Panc1 (cell line): Measurements from ENCODE around the gene BLCAP. TPM values are rescaled to one million over a fixed set of nuclear protein-coding genes. Genes with fewer than 3 reads are reported as not detected.

ENCODE experiments used
- ATAC-seq: fragments of 200-7000 bp; cut with Tn5 transposase; 2 replicates; pipeline ENCODE4 v1.9.1; 2020; ENCODE audit warnings: mild to moderate bottlenecking, moderate library complexity
- BruUV-seq: library from RNA; stranded (reverse); fragments of 400-500 nt; replicated peaks from 2 replicates; lab custom pipeline; 2021; lab: Mats Ljungman, UMichigan
- CTCF ChIA-PET: fragments of 300-600 bp; sonication (Branson Sonifier 250); formaldehyde crosslinking; loops from one replicate; lab custom pipeline; 2022; ENCODE audit warnings: antibody characterized with exemption; lab: Charles Lee
- POLR2A ChIA-PET: fragments of 300-600 bp; sonication (Branson Sonifier 250); formaldehyde crosslinking; loops from one replicate; lab custom pipeline; 2022; ENCODE audit warnings: antibody characterized with exemption; lab: Charles Lee
- DNase-seq: peaks from one replicate; pipeline ENCODE4 v3.0.0-alpha.2; 2010; ENCODE audit warnings: low read depth, low spot score
- H3K27ac ChIP-seq: 2 replicates; pipeline ENCODE4 v1.5.1; 2011; ENCODE audit warnings: mild to moderate bottlenecking, low read length, inconsistent platforms
- H3K27me3 ChIP-seq: fragments of 200-500 bp; sonication (Bioruptor generic); 2 replicates; pipeline ENCODE4 v1.6.0; 2014; ENCODE audit warnings: low read length, inconsistent platforms; ENCODE audit not compliant: control insufficient read depth, insufficient read depth
- H3K36me3 ChIP-seq: fragments of 200-500 bp; sonication (Bioruptor generic); 2 replicates; pipeline ENCODE4 v1.5.1; 2014; ENCODE audit warnings: inconsistent platforms, mild to moderate bottlenecking, low read length, moderate library complexity; ENCODE audit not compliant: control insufficient read depth, insufficient read depth
- H3K4me1 ChIP-seq: 2 replicates; pipeline ENCODE4 v1.5.1; 2011; ENCODE audit warnings: inconsistent platforms, mild to moderate bottlenecking, low read length, moderate library complexity; ENCODE audit not compliant: control insufficient read depth, insufficient read depth
- H3K4me3 ChIP-seq, 2 experiments: 2 replicates each; pipeline ENCODE4 v1.5.1; 2011 to 2012; ENCODE audit warnings: low read depth in 2 of 2, low read length in 2 of 2, mild to moderate bottlenecking in 2 of 2, inconsistent platforms in 1 of 2, moderate library complexity in 1 of 2
- H3K9me3 ChIP-seq: fragments of 200-500 bp; sonication (Bioruptor generic); 2 replicates; pipeline ENCODE4 v1.5.1; 2014; ENCODE audit warnings: low read depth, mild to moderate bottlenecking, inconsistent platforms, low read length, moderate library complexity; ENCODE audit not compliant: control insufficient read depth, insufficient read depth
- POLR2AphosphoS5 ChIP-seq: IDR thresholded peaks from 2 replicates; pipeline ENCODE4 v1.6.1; 2012; ENCODE audit warnings: mild to moderate bottlenecking, low read depth, low read length, moderate library complexity
- SIN3A ChIP-seq: IDR thresholded peaks from 2 replicates; pipeline ENCODE4 v1.6.1; 2012; ENCODE audit warnings: low read depth, mild to moderate bottlenecking, low read length, moderate library complexity, borderline replicate concordance; ENCODE audit not compliant: insufficient read depth
- TCF7L2 ChIP-seq: IDR thresholded peaks from 2 replicates; pipeline ENCODE4 v1.6.1; 2011; ENCODE audit warnings: mild to moderate bottlenecking, low read depth, low read length, inconsistent platforms
- in situ Hi-C: cut with HindIII; loops from 2 replicates; pipeline ENCODE4 v1.10.0; 2016; ENCODE audit warnings: low sequenced_read_pairs, low pct_unique_long_range_greater_than_20kb
- intact Hi-C: fragments of 100-400 bp; cut with micrococcal nuclease; formaldehyde crosslinking; loops from one replicate; pipeline ENCODE4 v1.10.0; 2022; ENCODE audit not compliant: unreplicated experiment
- total RNA-seq: library from RNA; stranded (reverse); gene quantifications from one replicate; pipeline ENCODE4 v1.2.1, GENCODE V29; 2021; ENCODE audit not compliant: unreplicated experiment
- TF ChIP-seq, protein P1 (sequence below): fragments of 450-650 bp; IDR thresholded peaks from 2 replicates; pipeline ENCODE4 v1.5.1; 2017; ENCODE audit warnings: mild to moderate bottlenecking
- TF ChIP-seq, protein P2 (sequence below), 2 experiments: IDR thresholded peaks; 2 replicates each; pipeline ENCODE4 v1.6.1; 2011 to 2012; ENCODE audit warnings: low read depth in 2 of 2, control low read depth in 1 of 2, low read length in 1 of 2, mild to moderate bottlenecking in 1 of 2, moderate library complexity in 1 of 2; ENCODE audit not compliant: insufficient read depth in 1 of 2

Gene BLCAP
- total RNA-seq, 1 experiment from 2014 or later = 50.1 TPM

DNA sequence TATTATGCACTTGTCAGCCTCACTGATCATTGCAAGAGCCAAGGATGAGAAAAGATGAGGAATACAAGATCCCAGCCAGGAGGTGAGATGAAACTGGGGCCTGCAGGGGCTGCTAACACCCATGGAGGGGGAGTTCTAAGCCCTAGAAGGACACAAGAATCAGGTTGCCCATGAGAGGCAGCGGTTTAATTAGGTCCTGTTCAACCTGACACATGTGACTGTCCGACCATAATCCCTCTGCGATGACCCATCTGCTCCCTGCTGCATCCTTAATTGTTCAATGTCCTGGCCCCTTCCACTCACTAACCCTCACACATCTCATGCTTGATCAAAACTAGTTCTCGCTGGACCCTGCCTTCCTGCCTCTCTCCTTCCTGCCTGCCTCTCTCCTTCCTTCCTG lies 58.8 kb downstream of the BLCAP start:
- H3K9me3 ChIP-seq = no peaks in the 10 kb centered on the region
- no peak overlapping the region for H3K27ac ChIP-seq
- no peak; the same call in 1 of the 2 replicates for ATAC-seq
- TF ChIP-seq, protein P1, sequence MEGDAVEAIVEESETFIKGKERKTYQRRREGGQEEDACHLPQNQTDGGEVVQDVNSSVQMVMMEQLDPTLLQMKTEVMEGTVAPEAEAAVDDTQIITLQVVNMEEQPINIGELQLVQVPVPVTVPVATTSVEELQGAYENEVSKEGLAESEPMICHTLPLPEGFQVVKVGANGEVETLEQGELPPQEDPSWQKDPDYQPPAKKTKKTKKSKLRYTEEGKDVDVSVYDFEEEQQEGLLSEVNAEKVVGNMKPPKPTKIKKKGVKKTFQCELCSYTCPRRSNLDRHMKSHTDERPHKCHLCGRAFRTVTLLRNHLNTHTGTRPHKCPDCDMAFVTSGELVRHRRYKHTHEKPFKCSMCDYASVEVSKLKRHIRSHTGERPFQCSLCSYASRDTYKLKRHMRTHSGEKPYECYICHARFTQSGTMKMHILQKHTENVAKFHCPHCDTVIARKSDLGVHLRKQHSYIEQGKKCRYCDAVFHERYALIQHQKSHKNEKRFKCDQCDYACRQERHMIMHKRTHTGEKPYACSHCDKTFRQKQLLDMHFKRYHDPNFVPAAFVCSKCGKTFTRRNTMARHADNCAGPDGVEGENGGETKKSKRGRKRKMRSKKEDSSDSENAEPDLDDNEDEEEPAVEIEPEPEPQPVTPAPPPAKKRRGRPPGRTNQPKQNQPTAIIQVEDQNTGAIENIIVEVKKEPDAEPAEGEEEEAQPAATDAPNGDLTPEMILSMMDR = no peak
- TF ChIP-seq POLR2AphosphoS5 (no peak), TCF7L2 (no peak), SIN3A (no peak)
- TF ChIP-seq, protein P2, sequence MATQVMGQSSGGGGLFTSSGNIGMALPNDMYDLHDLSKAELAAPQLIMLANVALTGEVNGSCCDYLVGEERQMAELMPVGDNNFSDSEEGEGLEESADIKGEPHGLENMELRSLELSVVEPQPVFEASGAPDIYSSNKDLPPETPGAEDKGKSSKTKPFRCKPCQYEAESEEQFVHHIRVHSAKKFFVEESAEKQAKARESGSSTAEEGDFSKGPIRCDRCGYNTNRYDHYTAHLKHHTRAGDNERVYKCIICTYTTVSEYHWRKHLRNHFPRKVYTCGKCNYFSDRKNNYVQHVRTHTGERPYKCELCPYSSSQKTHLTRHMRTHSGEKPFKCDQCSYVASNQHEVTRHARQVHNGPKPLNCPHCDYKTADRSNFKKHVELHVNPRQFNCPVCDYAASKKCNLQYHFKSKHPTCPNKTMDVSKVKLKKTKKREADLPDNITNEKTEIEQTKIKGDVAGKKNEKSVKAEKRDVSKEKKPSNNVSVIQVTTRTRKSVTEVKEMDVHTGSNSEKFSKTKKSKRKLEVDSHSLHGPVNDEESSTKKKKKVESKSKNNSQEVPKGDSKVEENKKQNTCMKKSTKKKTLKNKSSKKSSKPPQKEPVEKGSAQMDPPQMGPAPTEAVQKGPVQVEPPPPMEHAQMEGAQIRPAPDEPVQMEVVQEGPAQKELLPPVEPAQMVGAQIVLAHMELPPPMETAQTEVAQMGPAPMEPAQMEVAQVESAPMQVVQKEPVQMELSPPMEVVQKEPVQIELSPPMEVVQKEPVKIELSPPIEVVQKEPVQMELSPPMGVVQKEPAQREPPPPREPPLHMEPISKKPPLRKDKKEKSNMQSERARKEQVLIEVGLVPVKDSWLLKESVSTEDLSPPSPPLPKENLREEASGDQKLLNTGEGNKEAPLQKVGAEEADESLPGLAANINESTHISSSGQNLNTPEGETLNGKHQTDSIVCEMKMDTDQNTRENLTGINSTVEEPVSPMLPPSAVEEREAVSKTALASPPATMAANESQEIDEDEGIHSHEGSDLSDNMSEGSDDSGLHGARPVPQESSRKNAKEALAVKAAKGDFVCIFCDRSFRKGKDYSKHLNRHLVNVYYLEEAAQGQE (IDR thresholded peaks at IDR 0.05; ENCODE audit: insufficient read depth in 1 of 2, low read depth in 2 of 2, low read length in 1 of 2) = no peak
- CTCF ChIA-PET = no interaction called here
- no peak for DNase-seq
- H3K36me3 ChIP-seq = no peaks in the 10 kb centered on the region
- POLR2A ChIA-PET = no interaction called here
- no TSS peak for BruUV-seq
- in situ Hi-C loops (no loop called here), intact Hi-C loops (no loop called here)
- H3K4me3 ChIP-seq = no peak overlapping the region
- 0 out of 2 replicates have a peak, but pooled peaks cover under 1% of the 10 kb centered on the region for H3K27me3 ChIP-seq
- no peaks in the 10 kb centered on the region for H3K4me1 ChIP-seq

Other genes starting within 250 kb of the BLCAP start
- 36.4 TPM for gene MANBAL, start 238.2 kb downstream of the BLCAP start, total RNA-seq
- gene SRC, start 181.7 kb downstream of the BLCAP start, total RNA-seq = 24.9 TPM
- gene NNAT, start 6.6 kb downstream of the BLCAP start, total RNA-seq = not detected
- gene CTNNBL1, start 166.2 kb upstream of the BLCAP start, total RNA-seq = 71.2 TPM